Stimulated activated CD4-positive, alpha-beta T cell treated with anti-CD3 and anti-CD28 coated beads, Interleukin-4, amount 100 ng/mL, for 48 hours (primary cell): Measurements from ENCODE around the gene PTPN11.

ENCODE experiments used
- DNase-seq, 2 donors: peaks; one replicate each; pipeline ENCODE4 v3.0.0-alpha.2; 2020; ENCODE audit warnings: low read depth in 2 of 2

PTPN11 gene

GRCh38 chr12:112540021-112540420, 121.3 kb downstream of the PTPN11 start:
- no peak for DNase-seq

- DNase-seq, result no peak
Measured at GRCh38 chr12:112543751-112544150, 125.0 kb downstream of the PTPN11 start.

- DNase-seq, result no peak
Measured at GRCh38 chr12:112546339-112546738, 127.6 kb downstream of the PTPN11 start.

- no peak for DNase-seq
Measured at GRCh38 chr12:112546996-112547395, 128.2 kb downstream of the PTPN11 start.

- DNase-seq, result no peak
Measured at GRCh38 chr12:112549031-112549430, 130.3 kb downstream of the PTPN11 start.

- no peak for DNase-seq
Measured at GRCh38 chr12:112551681-112552080, 132.9 kb downstream of the PTPN11 start.

- no peak for DNase-seq
Measured at GRCh38 chr12:112555621-112556233, 137.0 kb downstream of the PTPN11 start.

- DNase-seq, result no peak
Measured at GRCh38 chr12:112557951-112558630, 139.3 kb downstream of the PTPN11 start.
